GM18526 (cell line): ENCODE data around the gene DIAPH1.

ENCODE experiments used
- POLR2A ChIP-seq: IDR thresholded peaks from 3 replicates; pipeline ENCODE4 v1.6.1; 2011; ENCODE audit not compliant: insufficient read length; ENCODE audit errors: extremely low read depth

The DIAPH1 gene

DNA sequence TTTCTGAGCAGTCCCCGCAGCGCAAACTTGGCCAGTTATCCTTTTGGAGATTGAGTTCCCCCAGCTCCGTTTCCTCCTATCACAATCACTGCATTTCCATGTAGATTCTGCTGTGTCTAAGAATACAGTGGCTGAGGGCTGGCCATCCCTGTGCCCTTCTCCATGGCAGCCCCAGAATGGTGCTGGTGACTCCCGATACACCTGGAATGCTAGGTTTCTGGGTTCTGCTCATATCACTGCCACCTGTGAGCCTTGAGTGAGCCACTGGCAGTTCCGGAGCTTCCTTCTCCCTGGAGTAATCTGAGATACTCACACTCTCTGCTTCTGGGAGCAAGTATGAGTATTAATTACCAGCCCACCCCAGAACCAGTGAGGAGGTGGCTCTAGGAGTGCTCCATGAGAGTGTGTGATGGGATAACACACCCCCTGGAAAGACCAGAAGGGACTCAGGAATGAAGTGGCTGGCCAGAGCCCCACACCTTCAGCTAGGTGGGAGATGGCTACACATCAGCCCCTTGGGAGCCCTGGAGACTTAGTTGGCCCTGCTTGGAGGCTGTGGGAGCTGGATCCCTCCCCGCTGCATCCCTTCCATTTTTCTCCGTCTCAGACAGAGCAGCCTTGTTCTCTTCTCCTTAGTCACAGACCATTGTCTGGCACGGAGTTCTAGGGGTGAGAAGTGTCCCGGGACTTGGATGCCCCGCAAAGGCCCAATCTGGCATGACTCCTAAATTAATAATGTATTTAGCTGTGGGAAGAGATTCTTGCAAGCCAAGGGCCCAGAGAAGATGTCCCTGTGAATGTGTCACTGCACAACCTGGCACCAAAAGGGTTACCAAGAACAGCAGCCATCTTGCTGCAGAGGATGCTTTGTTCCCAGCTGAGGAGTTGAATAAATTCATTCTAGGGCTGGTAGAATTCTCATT is 125.0 kb downstream of the DIAPH1 start:
- TF ChIP-seq POLR2A = no peak

DNA sequence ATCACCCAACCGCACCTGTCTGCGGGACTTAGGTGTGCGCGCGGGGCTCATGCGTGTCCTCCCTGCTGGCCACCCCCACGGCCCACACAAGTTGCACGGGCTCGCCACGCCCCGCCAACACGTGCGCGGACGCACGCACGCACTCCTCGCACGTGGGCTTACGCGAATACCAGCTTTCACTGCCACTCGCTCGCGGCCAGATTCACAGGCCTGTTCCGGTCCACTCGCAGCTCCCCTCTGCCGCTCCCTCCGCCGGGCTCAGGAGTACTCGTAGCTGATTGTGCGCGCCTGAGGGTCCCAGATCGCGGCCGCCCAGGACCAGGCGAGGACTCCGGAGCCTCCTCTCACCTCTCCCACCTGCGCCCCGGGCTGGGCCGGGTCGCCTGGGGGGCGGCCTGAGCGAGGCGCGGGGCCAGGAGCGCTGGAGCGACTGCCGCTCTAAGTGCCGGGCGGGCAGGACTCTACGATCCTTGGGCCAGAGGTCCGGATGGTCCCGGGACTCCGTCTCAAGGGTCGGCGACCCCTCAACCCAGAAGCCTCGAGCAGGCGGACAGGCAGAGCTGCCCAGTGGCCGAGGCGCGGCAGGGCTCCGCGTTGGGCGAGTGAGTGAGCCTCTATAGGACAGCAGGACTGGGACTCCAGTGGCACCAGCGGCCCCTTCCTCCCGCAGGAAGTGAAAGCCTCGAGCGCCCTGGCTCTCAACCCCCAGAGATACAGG is 126.5 kb downstream of the DIAPH1 start:
- TF ChIP-seq POLR2A = no peak

DNA sequence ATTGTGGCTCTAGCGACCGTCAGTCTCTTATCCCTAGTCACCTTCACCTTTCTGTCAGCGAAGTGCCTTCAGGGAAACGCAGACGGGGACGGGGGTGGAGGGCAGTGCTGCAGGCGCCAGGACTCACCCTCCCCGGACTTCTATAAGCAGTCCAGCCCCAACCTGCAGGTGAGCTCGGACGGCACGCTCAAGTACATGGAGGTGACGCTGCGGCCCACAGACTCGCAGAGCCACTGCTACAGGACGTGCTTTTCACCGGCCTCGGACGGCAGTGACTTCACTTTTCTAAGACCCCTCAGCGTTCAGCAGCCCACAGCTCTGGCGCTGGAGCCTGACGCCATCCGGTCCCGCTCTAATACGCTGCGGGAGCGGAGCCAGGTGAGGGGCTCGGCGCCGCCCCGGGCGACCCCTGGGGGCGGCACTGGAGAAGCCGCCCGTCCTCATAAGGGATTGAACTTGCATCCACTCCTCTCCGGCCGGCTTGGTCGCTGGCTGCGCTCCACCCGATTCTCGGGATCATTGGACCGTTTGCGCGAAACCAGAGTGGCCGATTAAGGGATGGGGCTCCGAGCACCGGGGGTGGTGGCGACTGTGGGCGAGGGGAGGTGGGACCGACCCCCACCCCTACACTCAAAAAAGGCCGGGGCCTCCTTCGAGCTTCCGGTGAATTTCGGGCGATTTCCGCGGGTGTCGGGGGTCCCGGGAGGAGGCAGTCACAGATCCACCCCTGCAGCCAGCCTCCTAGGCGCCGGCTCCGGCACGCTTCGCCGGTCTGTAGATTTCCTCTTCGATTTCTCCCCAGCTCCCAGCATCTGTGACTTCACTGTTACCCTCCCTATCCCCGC is 127.3 kb downstream of the DIAPH1 start:
- TF ChIP-seq POLR2A = no peak

DNA sequence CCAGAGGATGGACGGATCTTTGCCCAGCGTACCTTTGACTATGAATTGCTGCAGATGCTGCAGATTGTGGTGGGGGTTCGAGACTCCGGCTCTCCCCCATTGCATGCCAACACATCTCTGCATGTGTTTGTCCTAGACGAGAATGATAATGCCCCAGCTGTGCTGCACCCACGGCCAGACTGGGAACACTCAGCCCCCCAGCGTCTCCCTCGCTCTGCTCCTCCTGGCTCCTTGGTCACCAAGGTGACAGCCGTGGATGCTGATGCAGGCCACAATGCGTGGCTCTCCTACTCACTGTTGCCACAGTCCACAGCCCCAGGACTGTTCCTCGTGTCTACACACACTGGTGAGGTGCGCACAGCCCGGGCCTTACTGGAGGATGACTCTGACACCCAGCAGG is 128.0 kb downstream of the DIAPH1 start:
- no peak for TF ChIP-seq POLR2A

DNA sequence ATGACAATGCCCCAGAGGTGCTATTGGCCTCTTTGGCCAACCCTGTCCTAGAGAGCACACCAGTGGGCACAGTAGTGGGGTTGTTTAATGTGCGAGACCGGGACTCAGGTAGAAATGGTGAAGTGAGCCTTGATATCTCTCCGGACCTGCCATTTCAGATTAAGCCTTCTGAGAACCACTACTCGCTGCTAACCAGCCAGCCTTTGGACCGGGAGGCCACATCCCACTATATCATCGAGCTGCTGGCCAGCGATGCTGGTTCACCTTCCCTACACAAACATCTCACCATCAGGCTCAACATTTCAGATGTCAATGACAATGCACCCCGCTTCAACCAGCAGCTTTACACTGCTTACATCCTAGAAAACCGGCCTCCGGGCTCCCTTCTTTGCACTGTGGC is 128.5 kb downstream of the DIAPH1 start:
- TF ChIP-seq POLR2A = no peak

DNA sequence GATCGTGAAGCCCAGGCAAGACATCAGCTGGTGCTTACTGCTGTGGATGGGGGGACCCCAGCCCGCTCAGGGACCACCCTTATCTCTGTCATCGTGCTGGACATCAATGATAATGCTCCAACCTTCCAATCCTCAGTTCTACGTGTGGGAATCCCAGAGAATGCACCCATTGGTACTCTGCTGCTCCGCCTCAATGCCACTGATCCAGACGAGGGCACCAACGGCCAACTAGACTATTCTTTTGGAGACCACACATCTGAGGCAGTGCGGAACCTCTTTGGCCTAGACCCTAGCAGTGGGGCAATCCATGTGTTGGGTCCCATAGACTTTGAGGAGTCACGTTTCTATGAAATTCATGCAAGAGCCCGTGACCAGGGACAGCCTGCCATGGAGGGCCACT is 129.0 kb downstream of the DIAPH1 start:
- TF ChIP-seq POLR2A = no peak

DNA sequence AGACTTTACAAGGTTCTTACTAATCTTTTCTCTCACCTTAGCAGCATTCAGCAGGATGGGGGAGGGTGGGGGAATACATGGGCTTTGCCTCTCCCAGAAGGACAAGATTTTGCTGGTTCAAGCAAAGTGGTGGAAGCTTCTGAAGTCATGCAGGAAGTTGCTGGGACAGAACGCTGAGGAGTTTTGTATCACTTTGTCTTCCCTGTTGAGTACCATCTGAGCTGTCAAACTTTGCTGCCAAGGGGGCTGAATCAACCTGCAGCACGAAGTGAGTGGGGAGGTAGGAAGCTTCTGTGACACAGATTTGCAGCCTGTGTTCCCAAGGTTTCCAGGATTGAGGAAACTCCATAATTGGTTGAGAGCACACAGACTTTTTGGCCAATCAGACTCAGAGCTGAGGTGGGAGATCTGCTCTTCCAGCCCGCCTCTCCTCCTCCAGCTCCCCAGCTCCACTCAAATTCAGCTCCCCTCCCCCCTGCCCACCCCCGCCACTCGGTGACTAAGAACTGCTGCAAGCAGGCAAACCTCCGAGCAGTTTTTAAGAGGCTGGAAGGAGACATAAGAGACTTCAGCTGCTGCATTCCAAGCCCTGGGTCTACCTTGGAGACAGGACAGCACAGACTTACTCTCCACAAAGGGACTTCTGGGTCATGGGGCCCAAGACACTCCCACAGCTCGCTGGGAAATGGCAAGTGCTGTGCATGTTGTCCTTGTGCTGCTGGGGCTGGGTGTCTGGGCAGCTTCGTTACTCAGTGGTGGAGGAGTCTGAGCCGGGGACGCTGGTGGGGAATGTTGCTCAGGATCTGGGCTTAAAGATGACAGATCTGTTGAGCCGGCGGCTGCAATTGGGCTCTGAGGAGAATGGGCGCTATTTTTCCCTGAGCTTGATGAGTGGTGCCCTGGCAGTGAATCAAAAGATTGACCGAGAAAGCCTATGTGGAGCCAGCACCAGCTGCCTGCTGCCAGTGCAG is 129.9 kb downstream of the DIAPH1 start, which contains the start of gene PCDHGC5:
Gene PCDHGC5 (plus strand): TSS at position 491 of the 971 bp plus-strand sequence. CDS start 160 bp downstream, at position 651.
- no peak for TF ChIP-seq POLR2A

DNA sequence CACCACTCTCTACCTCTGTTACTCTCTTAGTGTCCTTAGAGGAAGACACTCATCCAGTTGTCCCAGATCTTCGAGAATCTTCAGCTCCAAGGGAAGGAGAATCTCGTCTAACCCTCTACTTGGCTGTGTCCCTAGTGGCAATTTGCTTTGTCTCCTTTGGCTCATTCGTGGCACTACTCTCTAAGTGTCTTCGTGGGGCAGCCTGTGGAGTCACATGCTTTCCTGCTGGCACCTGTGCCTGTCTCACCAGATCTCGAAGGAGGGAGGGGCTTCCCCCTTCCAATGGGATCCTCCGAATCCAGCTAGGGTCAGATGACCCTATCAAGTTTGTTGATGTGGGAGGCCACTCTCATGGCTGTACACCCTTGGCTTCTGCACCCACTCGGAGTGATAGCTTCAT is 131.7 kb downstream of the DIAPH1 start:
- no peak for TF ChIP-seq POLR2A

DNA sequence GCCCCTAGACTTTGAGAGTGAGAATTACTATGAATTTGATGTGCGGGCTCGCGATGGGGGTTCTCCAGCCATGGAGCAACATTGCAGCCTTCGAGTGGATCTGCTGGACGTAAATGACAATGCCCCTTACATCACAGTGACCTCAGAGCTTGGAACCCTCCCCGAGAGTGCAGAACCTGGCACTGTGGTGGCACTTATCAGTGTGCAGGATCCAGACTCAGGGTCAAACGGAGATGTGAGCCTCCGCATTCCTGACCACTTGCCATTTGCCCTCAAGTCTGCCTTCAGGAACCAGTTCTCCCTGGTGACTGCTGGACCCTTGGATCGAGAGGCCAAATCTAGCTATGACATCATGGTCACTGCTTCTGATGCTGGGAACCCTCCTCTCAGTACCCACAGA is 132.7 kb downstream of the DIAPH1 start:
- TF ChIP-seq POLR2A = no peak

DNA sequence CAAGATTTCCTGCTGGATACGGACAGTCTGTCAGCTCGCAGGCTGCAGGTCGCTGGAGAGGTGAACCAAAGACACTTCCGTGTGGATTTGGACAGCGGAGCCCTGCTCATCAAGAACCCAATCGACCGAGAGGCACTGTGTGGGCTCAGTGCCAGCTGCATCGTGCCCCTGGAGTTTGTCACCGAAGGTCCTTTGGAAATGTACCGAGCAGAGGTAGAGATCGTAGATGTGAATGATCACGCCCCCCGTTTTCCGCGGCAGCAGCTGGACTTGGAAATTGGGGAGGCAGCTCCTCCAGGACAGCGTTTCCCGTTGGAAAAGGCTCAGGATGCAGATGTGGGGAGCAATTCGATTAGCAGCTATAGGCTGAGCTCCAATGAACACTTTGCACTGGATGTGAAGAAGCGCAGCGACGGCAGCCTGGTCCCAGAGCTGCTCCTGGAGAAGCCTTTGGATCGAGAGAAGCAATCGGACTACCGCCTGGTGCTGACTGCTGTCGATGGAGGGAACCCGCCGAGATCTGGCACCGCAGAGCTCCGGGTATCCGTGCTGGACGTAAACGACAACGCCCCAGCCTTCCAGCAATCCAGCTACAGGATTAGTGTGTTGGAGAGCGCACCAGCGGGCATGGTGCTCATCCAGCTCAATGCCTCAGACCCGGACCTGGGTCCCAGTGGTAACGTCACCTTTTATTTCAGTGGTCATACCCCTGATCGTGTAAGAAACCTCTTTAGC is 133.3 kb downstream of the DIAPH1 start:
- TF ChIP-seq POLR2A = no peak

DNA sequence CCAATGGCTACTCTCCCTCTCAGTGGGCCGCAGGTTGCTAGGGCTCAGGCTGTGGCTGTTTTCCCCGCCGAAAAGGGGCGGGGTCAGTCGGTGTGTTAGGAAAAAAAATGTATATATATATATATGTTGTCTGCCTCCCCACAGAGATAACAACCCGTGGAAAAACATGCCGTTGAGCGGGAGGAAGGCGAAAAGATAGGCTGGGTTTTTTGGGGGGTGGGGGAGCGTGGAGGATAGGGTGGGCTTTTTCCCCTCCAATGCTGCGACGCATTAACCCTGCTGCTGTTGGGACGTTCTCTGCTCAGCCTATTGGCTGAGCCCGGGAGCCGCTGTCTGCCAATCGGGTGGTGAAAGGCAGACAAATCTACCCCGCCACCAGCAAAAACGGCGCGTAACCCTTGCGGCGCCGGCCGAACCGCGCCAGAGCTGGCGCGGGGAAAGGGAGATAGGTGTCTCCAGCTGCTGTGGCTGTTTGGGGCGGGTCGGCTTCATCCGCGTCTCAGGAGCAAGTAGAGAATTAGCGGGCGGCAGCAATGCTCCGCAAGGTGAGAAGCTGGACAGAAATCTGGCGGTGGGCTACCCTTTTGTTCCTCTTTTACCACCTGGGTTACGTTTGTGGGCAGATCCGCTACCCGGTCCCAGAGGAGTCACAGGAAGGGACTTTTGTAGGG is 134.0 kb downstream of the DIAPH1 start, which contains the start of gene PCDHGC4:
Gene PCDHGC4 (plus strand): TSS at position 390 of the 671 bp plus-strand sequence. CDS start 144 bp downstream, at position 534.
- no peak for TF ChIP-seq POLR2A

DNA sequence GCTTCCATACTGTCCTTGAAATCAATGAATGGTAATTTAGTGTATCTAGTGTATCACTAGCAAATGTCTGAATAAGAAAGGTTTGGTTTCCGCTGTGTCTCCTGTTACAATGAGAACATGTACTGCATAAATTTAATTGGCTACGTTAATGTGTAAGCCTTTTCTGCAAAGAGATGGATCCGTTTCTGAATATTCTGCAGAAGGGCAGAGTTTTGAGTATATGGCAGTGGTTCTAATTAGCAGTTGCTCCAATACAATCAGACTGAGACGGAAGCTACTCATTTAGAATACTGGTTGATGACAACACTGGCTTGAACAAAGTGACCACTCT is 134.5 kb downstream of the DIAPH1 start:
- TF ChIP-seq POLR2A = no peak

DNA sequence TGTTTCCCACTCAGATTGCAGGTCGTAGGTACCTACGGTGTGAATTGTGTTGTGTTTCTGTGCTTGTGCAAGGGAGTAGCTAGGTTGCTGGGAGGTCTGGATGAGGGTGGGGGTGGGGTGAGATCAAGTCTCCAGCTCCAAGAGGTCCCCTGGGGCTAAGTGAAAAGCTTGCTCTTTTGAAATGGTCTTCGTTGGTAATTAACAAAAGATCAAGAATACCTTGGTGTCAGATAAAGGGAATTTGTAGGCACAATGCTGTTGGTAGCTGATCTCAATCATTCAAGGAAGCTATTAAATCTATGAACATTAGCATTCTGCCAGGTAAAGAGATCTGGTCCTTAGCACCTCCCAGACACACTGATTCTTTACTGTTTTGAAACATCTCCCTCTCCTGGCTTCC is 134.9 kb downstream of the DIAPH1 start:
- TF ChIP-seq POLR2A = no peak

DNA sequence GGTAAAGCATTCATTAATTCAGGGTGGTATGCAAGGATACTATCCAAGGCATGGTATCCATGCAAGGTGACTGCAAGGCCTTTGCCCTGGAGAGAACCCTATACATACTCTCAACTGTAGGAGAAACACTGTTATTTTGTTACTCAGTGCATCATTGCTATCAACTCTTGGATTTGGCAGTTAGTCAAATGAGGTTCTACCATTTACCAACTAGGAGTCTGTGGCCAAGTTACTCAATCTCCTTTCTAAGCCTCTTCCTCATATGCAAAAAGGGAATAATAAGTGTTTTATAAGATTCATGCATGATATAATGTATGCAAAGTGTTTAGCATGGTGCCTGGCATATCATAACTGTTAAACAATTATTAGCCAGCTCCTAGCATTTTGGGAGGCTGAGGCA is 139.0 kb downstream of the DIAPH1 start:
- TF ChIP-seq POLR2A = no peak
